ENCODE results near the gene ULBP2. TPM values are rescaled to one million over a fixed set of nuclear protein-coding genes. Genes with fewer than 3 reads are reported as not detected.
"Not testable (repeated sequence)": the region's sequence is repeated elsewhere in the genome, so short reads cannot be mapped to it uniquely, and the experiment has no call there.

ULBP2 gene
- total RNA-seq, 1 donor from 2014 or later: not detected

GRCh38 chr6:149955654-149956317 lies 14.0 kb downstream of the ULBP2 start:
- H3K9me3 ChIP-seq; H3K4me1 ChIP-seq; DNase-seq (ENCODE audit: low spot score in 2 of 2); intact Hi-C loops (cut with DNase I); H3K27ac ChIP-seq; H3K27me3 ChIP-seq; H3K36me3 ChIP-seq; H3K4me3 ChIP-seq: not testable (repeated sequence)

- H3K27me3 ChIP-seq; intact Hi-C loops (cut with DNase I); DNase-seq (ENCODE audit: low spot score in 2 of 2); H3K27ac ChIP-seq; H3K36me3 ChIP-seq; H3K9me3 ChIP-seq; H3K4me3 ChIP-seq; H3K4me1 ChIP-seq: not testable (repeated sequence)
Observed at GRCh38 chr6:149958124-149958523, 16.3 kb downstream of the ULBP2 start.

- H3K27ac ChIP-seq; H3K27me3 ChIP-seq; H3K9me3 ChIP-seq; H3K4me3 ChIP-seq; DNase-seq (ENCODE audit: low spot score in 2 of 2); H3K36me3 ChIP-seq; intact Hi-C loops (cut with DNase I): not testable (repeated sequence)
- peaks cover 0 to 10% of the 10 kb centered on the region in 2 donors for H3K4me1 ChIP-seq
Observed at GRCh38 chr6:149959806-149960205, 18.0 kb downstream of the ULBP2 start.

- Histone ChIP-seq H3K4me3 (no peak overlapping the region), H3K27me3 (peaks cover 9% of the 10 kb centered on the region), H3K36me3 (no peaks in the 10 kb centered on the region), H3K27ac (no peak overlapping the region), H3K9me3 (no peaks in the 10 kb centered on the region), H3K4me1 (peaks cover 0 to 15% of the 10 kb centered on the region in 2 donors)
- TF ChIP-seq CTCF (IDR thresholded peaks at IDR 0.05): no peak
- DNase-seq (ENCODE audit: low spot score in 2 of 2): no peak
- intact Hi-C loops (cut with DNase I): no loop called here
Observed at GRCh38 chr6:149960488-149960887, 18.7 kb downstream of the ULBP2 start.

GRCh38 chr6:149961728-149962425 lies 20.1 kb downstream of the ULBP2 start:
- no peak overlapping the region for H3K27ac ChIP-seq
- no peaks in the 10 kb centered on the region for H3K9me3 ChIP-seq
- peaks cover 0 to 15% of the 10 kb centered on the region in 2 donors for H3K4me1 ChIP-seq
- H3K27me3 ChIP-seq: peaks cover under 1% of the 10 kb centered on the region
- no peak overlapping the region for H3K4me3 ChIP-seq
- intact Hi-C loops (cut with DNase I): no loop called here
- no peaks in the 10 kb centered on the region for H3K36me3 ChIP-seq
- peak in 1 of 3 experiments; percentile 7 for TF ChIP-seq CTCF (IDR thresholded peaks at IDR 0.05)
- DNase-seq (ENCODE audit: low spot score in 2 of 2): no peak

GRCh38 chr6:149962461-149963211 lies 20.8 kb downstream of the ULBP2 start:
- DNase-seq (ENCODE audit: low spot score in 2 of 2): no peak
- intact Hi-C loops (cut with DNase I): no loop called here
- H3K4me3 ChIP-seq: peak overlapping the region; percentile 51 to 57
- H3K9me3 ChIP-seq: no peaks in the 10 kb centered on the region
- no peak overlapping the region for H3K27ac ChIP-seq
- H3K4me1 ChIP-seq: peaks cover 0 to 15% of the 10 kb centered on the region in 2 donors
- TF ChIP-seq CTCF (IDR thresholded peaks at IDR 0.05): no peak
- no peaks in the 10 kb centered on the region for H3K27me3 ChIP-seq
- H3K36me3 ChIP-seq: no peaks in the 10 kb centered on the region

GRCh38 chr6:149963212-149963461 lies 21.3 kb downstream of the ULBP2 start:
- peak overlapping the region; percentile 51 to 57 for H3K4me3 ChIP-seq
- H3K27me3 ChIP-seq: no peaks in the 10 kb centered on the region
- no peaks in the 10 kb centered on the region for H3K9me3 ChIP-seq
- H3K27ac ChIP-seq: no peak overlapping the region
- peaks cover 0 to 15% of the 10 kb centered on the region in 2 donors for H3K4me1 ChIP-seq
- DNase-seq (ENCODE audit: low spot score in 2 of 2): no peak
- no peak for TF ChIP-seq CTCF (IDR thresholded peaks at IDR 0.05)
- intact Hi-C loops (cut with DNase I): no loop called here
- H3K36me3 ChIP-seq: no peaks in the 10 kb centered on the region

Data from ascending aorta (tissue), 2 donors.